ENCODE results near the gene HSPA1L.
"Not testable (repeated sequence)": the region's sequence is repeated elsewhere in the genome, so short reads cannot be mapped to it uniquely, and the experiment has no call there.

The HSPA1L gene

GRCh38 chr6:31806470-31807272, 8.4 kb downstream of the HSPA1L start, which contains the start of gene LSM2:
Gene LSM2, minus strand, starts transcription at chr6:31806966. Its CDS starts 209 bp downstream, at chr6:31806757.
- Mint-ChIP-seq H3K36me3 (peaks cover 6% of the 10 kb centered on the region), H3K27me3 (no peaks in the 10 kb centered on the region), H3K27ac (peak within 1 kb of the TSS; percentile 97), H3K4me1 (ENCODE audit: low read depth) (peaks cover 15% of the 10 kb centered on the region), H3K9me3 (ENCODE audit: low read depth) (no peaks in the 10 kb centered on the region), H3K4me3 (peak within 1 kb of the TSS; percentile 96)

GRCh38 chr6:31805939-31806469, 9.1 kb downstream of the HSPA1L start:
- Mint-ChIP-seq H3K27ac (peak overlapping the region; percentile 97), H3K27me3 (no peaks in the 10 kb centered on the region), H3K36me3 (peaks cover 6% of the 10 kb centered on the region), H3K4me3 (peak overlapping the region; percentile 96), H3K9me3 (ENCODE audit: low read depth) (no peaks in the 10 kb centered on the region), H3K4me1 (ENCODE audit: low read depth) (peaks cover 17% of the 10 kb centered on the region)

GRCh38 chr6:31801031-31801927, 13.8 kb downstream of the HSPA1L start:
- H3K27me3 Mint-ChIP-seq; H3K4me3 Mint-ChIP-seq; H3K9me3 Mint-ChIP-seq (ENCODE audit: low read depth); H3K36me3 Mint-ChIP-seq; H3K27ac Mint-ChIP-seq: not testable (repeated sequence)
- H3K4me1 Mint-ChIP-seq (ENCODE audit: low read depth): peaks cover 32% of the 10 kb centered on the region

- H3K36me3 Mint-ChIP-seq: peaks cover 5% of the 10 kb centered on the region
Measured at GRCh38 chr6:31799781-31800180, 15.3 kb downstream of the HSPA1L start.

GRCh38 chr6:31797588-31797987, 17.5 kb downstream of the HSPA1L start:
- no peaks in the 10 kb centered on the region for H3K9me3 Mint-ChIP-seq (ENCODE audit: low read depth)
- peaks cover 37% of the 10 kb centered on the region for H3K4me1 Mint-ChIP-seq (ENCODE audit: low read depth)
- peaks cover 6% of the 10 kb centered on the region for H3K36me3 Mint-ChIP-seq
- H3K27ac Mint-ChIP-seq: peak overlapping the region; percentile 83
- no peaks in the 10 kb centered on the region for H3K27me3 Mint-ChIP-seq
- H3K4me3 Mint-ChIP-seq: peak overlapping the region; percentile 59

More at GRCh38 chr6:31799781-31800180, 15.3 kb downstream of the HSPA1L start:
- H3K4me1 Mint-ChIP-seq (ENCODE audit: low read depth): peaks cover 28% of the 10 kb centered on the region
- H3K4me3 Mint-ChIP-seq: no peak overlapping the region
- no peak overlapping the region for H3K27ac Mint-ChIP-seq
- H3K27me3 Mint-ChIP-seq: no peaks in the 10 kb centered on the region
- H3K9me3 Mint-ChIP-seq (ENCODE audit: low read depth): no peaks in the 10 kb centered on the region

GRCh38 chr6:31796993-31797385, 18.1 kb downstream of the HSPA1L start:
- Mint-ChIP-seq H3K27ac (peak overlapping the region; percentile 75), H3K4me3 (peak overlapping the region; percentile 72)

GRCh38 chr6:31795616-31796298, 19.3 kb downstream of the HSPA1L start, which contains the start of gene VARS1:
Gene VARS1, minus strand, starts transcription at chr6:31795752. Its CDS starts 535 bp downstream, at chr6:31795217.
- Mint-ChIP-seq H3K9me3 (ENCODE audit: low read depth) (no peaks in the 10 kb centered on the region), H3K27me3 (no peaks in the 10 kb centered on the region), H3K36me3 (peaks cover 9% of the 10 kb centered on the region), H3K4me3 (peak within 1 kb of the TSS; percentile 88), H3K27ac (peak within 1 kb of the TSS; percentile 99), H3K4me1 (ENCODE audit: low read depth) (peaks cover 43% of the 10 kb centered on the region)

More at GRCh38 chr6:31796993-31797385, 18.1 kb downstream of the HSPA1L start:
- Mint-ChIP-seq H3K36me3 (peaks cover 6% of the 10 kb centered on the region), H3K27me3 (no peaks in the 10 kb centered on the region), H3K9me3 (ENCODE audit: low read depth) (no peaks in the 10 kb centered on the region), H3K4me1 (ENCODE audit: low read depth) (peaks cover 42% of the 10 kb centered on the region)

GRCh38 chr6:31794866-31795615, 20.0 kb downstream of the HSPA1L start:
- Mint-ChIP-seq H3K27me3 (no peaks in the 10 kb centered on the region), H3K4me3 (peak overlapping the region; percentile 88), H3K36me3 (peaks cover 12% of the 10 kb centered on the region), H3K4me1 (ENCODE audit: low read depth) (peaks cover 46% of the 10 kb centered on the region), H3K27ac (peak overlapping the region; percentile 99), H3K9me3 (ENCODE audit: low read depth) (no peaks in the 10 kb centered on the region)

GRCh38 chr6:31794294-31794865, 20.7 kb downstream of the HSPA1L start:
- Mint-ChIP-seq H3K27me3 (no peaks in the 10 kb centered on the region), H3K9me3 (ENCODE audit: low read depth) (no peaks in the 10 kb centered on the region), H3K27ac (peak overlapping the region; percentile 91), H3K4me3 (peak overlapping the region; percentile 88), H3K36me3 (peaks cover 13% of the 10 kb centered on the region), H3K4me1 (ENCODE audit: low read depth) (peaks cover 46% of the 10 kb centered on the region)

GRCh38 chr6:31793927-31794245, 21.2 kb downstream of the HSPA1L start:
- H3K9me3 Mint-ChIP-seq (ENCODE audit: low read depth); H3K27me3 Mint-ChIP-seq: not testable (repeated sequence)
- Mint-ChIP-seq H3K4me3 (peak overlapping the region; percentile 88), H3K4me1 (ENCODE audit: low read depth) (peaks cover 44% of the 10 kb centered on the region), H3K36me3 (peaks cover 14% of the 10 kb centered on the region), H3K27ac (peak overlapping the region; percentile 91)

GRCh38 chr6:31792761-31793171, 22.3 kb downstream of the HSPA1L start:
- H3K27ac Mint-ChIP-seq: no peak overlapping the region
- no peaks in the 10 kb centered on the region for H3K27me3 Mint-ChIP-seq
- H3K4me3 Mint-ChIP-seq: peak overlapping the region; percentile 88
- H3K36me3 Mint-ChIP-seq: peaks cover 13% of the 10 kb centered on the region
- peaks cover 37% of the 10 kb centered on the region for H3K4me1 Mint-ChIP-seq (ENCODE audit: low read depth)
- H3K9me3 Mint-ChIP-seq (ENCODE audit: low read depth): no peaks in the 10 kb centered on the region

- H3K4me3 Mint-ChIP-seq: no peak overlapping the region
- no peaks in the 10 kb centered on the region for H3K27me3 Mint-ChIP-seq
- H3K27ac Mint-ChIP-seq: no peak overlapping the region
Measured at GRCh38 chr6:31792090-31792374, 23.1 kb downstream of the HSPA1L start.

GRCh38 chr6:31791324-31792089, 23.6 kb downstream of the HSPA1L start:
- peaks cover 27% of the 10 kb centered on the region for H3K4me1 Mint-ChIP-seq (ENCODE audit: low read depth)
- peak overlapping the region; percentile 63 for H3K4me3 Mint-ChIP-seq
- no peaks in the 10 kb centered on the region for H3K9me3 Mint-ChIP-seq (ENCODE audit: low read depth)
- H3K27me3 Mint-ChIP-seq: no peaks in the 10 kb centered on the region
- peaks cover 11% of the 10 kb centered on the region for H3K36me3 Mint-ChIP-seq
- H3K27ac Mint-ChIP-seq: peak overlapping the region; percentile 34

More at GRCh38 chr6:31792090-31792374, 23.1 kb downstream of the HSPA1L start:
- Mint-ChIP-seq H3K4me1 (ENCODE audit: low read depth) (peaks cover 29% of the 10 kb centered on the region), H3K36me3 (peaks cover 11% of the 10 kb centered on the region), H3K9me3 (ENCODE audit: low read depth) (no peaks in the 10 kb centered on the region)

Data from activated naive CD8-positive, alpha-beta T cell (primary cell).